CD4-positive, alpha-beta T cell treated with Interleukin-17A for 4 hours (primary cell): ENCODE measurements around the gene TCEANC2.
"Not testable (repeated sequence)": the region's sequence is repeated elsewhere in the genome, so short reads cannot be mapped to it uniquely, and the experiment has no call there.

ENCODE experiments used
- DNase-seq: peaks from one replicate; pipeline ENCODE4 v3.0.0-alpha.2; 2020; ENCODE audit warnings: mixed read lengths

Gene TCEANC2

DNA sequence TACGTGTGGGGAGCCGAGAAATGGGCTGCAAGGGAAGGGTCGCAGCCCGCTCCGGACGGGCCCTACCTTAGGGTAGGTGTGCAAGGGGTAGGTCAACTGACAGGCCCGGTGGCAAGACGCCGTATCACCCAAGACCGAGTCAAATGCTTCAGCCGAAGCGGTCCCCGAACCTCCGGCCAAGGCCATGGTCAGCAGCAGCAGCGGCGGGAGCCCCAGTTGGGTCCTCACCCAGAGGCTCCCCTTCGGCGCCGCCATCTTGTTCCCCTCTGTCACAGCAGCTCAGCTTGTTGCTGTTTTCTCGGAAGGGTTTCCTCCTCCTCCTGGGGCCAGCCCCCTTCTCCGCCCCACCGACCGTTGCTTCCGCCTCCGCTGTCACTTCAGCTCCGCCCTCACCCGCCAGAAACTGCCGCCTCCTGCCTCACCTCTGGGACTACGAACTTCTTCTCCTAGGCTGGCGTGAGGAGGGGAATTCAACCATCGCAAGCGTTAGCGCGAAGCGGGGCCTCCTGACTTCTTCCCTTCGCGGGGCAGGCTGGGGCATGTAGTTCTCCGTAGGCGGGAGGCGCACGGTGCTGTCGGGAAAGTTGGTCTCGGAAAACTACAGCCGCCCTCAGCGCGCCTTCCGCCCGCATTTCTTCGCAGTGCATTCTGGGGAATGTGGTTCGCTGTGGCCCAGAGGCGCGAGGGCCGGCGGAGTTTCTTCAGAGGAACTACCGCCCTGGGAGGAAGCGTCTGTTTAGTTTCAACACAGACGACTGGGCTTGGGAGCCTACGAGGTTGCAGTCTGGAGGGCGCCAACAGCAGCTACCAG lies at the start of gene TCEANC2, which contains the start of gene TMEM59:
TCEANC2 (plus strand) TSS at position 675 of the 811 bp plus-strand sequence. CDS start 815 bp downstream, outside the sequence.
TMEM59 (minus strand) TSS at position 271 of the 811 bp plus-strand sequence; CDS start at position 255, 16 bp downstream.
- peak; percentile 96 for DNase-seq

DNA sequence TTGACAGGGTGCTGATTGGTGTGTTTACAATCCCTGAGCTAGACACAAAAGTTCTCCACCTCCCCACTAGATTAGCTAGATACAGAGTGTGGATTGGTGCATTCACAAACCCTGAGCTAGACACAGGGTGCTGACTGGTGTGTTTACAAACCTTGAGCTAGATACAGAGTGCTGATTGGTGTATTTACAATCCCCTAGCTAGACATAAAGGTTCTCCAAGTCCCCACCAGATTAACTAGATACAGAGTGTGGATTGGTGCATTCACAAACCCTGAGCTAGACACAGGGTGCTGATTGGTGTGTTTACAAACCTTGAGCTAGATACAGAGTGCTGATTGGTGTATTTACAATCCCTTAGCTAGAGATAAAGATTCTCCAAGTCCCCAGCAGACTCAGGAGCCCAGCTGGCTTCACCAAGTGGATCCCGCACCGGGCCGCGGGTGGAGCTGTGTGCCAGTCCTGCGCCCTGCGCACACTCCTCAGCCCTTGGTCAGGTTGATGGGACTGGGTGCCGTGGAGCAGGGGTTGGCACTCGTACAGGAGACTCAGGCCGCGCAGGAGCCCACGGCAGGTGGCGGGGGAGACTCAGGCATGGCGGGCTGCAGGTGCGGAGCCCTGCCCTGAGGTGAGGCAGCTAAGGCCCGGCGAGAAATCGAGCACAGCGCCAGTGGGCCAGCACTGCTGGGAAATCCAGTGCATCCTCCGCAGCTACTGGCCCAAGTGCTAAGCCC lies 49.5 kb upstream of the TCEANC2 start:
- DNase-seq: not testable (repeated sequence)

DNA sequence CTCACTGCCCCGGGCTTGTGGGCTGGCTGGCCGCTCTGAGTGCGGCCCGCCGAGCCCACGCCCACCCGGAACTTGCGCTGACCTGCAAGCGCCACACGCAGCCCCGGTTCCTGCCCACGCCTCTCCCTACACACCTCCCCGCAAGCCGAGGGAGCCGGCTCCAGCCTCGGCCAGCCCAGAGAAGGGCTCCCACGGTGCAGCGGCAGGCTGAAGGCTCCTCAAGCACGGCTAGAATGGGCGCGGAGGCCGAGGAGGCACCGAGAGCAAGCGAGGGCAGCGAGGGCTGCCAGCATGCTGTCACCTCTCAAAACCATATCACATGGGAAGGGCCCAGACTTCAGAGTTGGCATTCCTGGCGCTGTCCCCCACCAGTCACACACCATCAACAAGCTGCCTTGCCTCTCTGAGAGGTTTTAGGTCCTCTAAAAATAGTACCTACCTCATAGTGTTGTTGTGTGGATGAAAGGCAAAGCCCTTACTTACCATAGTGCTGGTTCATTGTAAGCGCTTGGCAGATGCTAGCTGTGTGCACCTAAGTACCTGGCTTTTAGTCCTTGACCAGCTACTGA lies 48.8 kb upstream of the TCEANC2 start:
- DNase-seq: no peak

DNA sequence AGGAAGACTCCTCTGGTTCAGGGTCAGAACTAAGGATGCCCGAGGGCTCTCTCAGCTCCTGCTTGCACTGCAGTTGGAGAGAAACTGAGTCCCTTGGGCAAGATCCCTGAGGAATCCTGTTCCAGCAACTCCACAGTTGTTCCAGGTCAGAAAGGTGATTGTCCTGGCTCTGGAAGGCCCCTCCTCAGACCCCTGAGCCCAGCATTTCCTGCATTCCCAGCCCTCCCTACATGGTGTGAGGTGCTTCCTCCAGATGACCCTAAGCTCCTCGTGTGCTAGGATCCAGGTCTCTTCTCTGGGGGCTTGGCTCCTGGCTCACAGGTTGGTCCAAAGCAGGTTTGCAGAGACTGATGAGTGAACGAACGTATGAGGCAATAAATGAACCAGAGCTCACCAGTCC lies 46.9 kb upstream of the TCEANC2 start:
- no peak for DNase-seq

DNA sequence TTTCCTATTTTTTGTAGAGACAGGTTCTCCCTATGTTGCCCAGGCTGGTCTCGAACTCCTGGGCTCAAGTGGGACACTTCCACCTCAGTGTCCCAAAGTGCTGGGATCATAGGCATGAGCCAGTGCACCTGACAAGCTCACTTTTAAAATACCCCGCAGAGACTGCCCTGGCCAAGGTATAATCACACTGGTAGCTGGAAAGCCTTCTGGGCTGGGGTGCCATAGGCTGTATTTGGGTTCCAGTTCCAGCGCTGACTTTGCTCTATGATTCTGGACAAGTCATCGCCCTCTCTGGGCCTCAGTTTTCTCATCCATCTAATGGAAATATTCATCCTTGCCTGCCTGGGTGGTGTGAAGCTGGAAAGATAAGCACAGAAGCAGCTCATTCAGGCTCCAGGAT lies 45.8 kb upstream of the TCEANC2 start:
- no peak for DNase-seq

DNA sequence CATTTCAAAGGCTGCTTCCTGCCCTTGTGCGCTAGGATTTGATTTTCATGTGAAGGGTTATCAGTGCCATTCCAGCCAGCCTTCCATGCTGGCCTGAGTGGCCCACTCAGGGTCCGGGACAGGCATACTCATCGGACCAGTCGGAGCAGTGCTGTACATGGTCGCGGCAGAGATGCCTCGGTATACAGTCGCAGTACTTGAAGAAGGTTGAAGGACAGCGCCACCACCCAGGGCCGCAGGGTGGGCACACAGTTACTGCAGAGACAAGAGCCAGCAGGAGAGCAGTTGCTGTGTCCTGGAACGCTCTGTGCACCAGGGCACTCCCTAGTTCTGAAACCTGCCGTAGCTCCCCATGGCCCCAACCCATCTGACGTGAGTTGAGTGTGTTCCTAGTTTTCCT lies 44.5 kb upstream of the TCEANC2 start:
- no peak for DNase-seq

DNA sequence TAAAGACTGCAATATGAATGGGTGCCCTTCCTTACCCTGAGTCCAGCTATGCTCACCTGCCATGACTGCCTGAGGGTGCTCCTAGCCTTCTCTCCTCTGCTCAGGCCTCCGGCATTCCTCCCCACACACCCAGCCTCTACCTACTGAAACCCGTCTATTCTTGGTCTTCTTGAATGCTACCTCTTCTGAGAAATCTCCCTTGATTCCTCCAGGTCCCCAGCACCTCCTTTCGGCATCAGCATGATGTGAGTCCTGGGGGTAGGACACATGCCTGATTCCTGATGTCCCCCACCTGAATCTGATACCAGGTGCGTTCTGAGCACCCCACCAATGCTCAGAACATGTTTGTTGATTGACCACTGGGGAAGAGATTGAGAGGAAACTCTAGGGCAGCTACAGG lies 44.0 kb upstream of the TCEANC2 start:
- no peak for DNase-seq

DNA sequence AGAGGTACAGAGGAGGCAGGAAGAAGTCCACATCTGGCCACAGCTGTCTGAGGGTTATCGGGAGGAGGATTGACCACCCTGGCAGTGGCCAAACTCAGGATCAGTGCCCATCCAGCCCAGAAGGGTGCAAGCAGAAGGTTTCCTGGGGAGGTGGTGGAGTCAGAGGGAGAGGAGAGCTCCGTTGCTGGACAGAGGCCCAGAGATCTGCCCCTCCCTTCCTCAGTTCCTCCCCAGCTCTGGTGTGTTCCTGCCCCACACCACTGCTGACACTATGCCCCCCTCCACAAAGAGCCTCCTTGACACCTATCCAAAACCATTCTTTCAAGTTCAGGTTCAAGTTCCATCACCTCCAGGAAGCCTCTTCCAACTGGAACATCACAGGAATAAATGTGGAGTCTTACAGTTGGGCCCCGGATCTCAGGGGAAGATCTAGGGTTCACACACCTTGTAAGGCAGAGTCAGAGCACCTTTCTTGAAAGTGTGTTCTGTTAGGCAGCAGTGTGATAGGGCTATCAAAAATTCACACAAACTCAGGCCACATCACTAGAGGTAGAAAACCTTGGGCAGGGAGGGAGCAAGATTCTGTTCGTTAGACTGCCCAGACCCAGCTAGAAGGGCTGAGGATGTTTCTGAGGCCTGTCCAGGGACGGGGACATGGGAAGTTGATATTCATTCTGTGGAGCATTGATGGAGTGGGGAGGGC lies 42.8 kb upstream of the TCEANC2 start:
- no peak for DNase-seq

DNA sequence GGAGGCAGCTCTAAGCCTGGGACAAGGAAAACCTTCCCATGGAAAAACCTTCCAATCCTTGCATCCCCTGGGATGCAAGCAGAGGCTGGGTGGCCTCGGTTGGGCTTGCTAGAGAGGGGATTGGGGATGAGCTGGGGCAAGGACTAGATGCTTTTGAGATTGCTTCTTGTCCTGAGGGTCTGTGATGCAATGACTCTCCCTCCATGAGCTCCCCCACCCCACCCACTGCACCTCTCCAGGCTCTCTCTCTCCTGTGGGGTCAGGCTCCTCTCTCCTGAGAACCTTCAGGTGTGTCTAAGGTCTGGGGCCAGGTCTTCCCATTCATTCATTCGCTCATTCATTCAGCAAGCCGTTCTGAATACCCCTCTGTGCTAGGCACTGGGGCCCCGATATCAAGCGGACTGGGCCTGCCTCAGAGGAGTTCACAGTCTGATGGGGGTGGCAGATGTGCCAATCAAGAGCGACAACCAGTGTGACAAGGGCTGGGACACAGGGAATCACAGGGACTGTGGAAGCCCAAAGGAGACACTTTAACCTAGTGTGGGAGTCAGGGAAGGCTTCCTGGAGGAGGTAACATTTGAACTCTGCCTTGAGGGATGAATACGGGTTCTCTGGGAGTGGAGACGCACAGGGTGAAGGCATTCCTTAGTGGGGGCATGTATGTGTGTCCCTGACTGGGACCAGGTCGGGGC lies 41.9 kb upstream of the TCEANC2 start:
- no peak for DNase-seq

DNA sequence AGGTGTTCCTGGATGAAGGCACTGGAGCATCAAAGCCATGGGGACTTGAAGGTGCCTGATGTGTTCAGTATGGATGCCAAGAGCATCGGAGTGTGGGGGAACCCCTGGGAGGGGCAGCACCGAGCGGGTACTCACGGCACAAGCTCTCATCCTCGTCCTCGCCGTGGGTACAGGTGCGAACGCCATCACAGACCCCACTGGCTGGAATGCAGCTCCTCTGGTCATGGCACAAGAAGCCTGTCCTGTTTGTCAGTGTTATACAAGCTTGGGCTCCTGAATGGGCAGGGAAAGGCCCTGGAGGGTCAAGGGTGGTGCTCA lies 41.4 kb upstream of the TCEANC2 start:
- DNase-seq: no peak

DNA sequence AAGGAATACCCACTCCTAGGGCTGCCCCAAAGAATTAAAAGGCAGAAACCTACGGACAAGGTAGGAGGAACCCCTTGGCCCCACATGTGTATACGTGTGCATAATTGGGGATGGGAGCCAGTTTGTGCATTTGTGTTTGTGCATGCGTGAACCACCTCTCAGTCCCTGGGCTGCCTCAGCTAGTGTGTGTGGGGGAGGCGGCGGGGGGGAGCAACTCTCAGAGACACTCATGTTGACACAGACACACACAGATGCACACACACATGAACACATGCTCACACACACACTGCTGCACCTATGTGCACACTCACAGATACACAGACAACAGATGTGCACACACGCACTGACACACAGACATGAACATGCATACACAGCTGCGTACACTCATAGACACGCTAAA lies 40.5 kb upstream of the TCEANC2 start:
- DNase-seq: no peak

DNA sequence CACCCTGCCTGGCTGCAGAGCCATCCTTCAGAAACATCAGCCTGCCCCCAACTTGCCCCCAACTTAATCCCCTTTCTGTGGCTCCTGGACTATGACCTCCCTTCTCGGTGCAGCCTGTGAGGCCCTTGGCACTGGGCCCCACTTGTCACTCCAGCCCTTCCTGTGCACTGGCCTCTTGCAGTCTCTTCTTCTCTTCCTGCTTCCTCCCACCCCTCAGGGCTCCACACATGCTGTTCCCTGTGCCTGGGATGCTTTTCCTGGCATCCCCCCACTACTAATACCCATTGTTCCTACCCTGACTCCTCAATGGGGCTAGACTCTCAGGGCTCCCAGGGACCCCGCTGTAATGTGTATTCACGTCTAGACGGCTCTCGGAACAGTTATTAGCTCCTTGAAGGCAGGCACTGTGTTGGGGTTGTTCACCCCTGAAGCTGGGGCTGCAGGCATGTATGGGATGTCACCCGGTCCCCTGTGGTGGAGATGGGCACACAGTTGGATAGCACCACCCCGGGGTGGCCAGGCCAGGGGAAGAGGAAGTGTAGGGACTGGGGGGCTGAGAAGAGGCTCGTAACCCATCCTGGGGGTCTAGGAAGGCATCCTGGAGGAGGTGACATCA lies 39.9 kb upstream of the TCEANC2 start:
- DNase-seq: no peak

DNA sequence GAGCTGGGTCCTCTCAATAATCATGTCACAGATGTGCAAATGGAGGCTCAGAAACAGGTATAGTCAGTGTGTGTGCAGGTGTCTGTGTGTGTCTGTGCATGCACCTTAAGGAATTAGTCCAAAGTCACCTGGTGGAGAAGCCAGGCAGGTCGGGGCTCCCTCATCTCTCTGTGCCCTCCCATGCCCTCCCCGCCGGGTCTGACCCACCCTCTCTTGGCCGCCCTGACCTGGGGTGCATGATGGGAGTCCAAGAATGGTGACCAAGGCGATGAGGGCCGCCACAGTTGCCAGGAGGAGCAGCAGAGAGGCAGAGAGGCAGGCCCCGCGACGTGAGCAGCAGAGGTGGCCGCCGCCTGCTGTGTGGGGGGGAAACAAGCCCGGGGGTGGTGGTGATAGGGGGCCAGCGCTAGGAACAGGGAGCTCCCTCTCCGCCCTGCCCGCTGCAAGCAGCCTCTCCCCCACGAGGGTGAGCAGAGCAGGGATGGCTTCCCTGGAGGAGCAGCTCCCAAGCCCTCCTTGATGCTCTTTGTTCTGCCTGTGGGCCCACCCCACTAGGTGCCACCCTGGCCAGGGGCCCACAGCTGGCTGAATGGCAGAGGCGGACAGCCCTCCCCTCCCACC lies 39.3 kb upstream of the TCEANC2 start:
- DNase-seq: no peak

DNA sequence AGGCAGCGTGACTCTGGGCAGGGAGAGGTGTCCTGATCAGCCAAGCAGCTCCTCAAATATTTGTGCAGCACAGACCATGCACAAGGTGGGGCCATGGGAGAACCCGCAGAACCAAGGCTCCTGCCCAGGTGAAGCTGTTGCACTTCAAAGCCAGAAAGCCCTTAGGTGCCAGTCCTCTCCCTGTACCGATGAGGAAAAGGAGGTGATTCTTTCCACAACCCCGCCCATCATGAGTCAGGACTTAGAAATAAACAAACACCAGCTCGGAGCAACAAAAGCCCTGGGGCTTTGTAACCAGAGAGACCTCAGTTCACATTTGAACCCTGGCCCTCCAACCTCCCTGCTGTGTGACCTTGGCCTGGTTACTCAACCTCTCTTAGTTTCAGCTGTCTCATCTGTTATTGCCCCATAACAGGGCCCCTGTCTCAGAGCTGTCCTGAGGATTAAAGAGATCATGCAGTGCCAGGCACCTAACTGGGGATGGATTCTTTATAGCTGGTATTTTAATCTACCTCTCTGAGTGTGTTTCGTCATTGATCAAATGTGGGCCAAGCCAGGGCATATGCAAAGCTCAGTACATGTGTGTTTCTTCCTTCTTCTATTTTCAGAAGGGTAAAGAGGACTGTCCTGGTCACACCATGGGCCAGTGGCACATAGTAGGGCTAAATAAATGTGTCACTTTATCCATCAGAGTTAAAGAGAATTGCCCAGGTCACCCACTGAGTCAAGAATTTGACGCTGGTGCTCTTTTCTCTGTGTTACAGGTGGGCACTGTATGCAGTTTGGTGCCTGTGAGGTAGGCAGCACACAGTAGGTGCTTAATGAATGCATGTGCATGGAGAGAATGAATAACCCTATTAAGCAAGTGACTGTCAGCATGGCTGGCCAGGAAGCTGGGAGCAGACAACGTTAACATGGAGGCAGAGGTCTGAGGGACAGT lies 36.8 kb upstream of the TCEANC2 start:
- DNase-seq: no peak

DNA sequence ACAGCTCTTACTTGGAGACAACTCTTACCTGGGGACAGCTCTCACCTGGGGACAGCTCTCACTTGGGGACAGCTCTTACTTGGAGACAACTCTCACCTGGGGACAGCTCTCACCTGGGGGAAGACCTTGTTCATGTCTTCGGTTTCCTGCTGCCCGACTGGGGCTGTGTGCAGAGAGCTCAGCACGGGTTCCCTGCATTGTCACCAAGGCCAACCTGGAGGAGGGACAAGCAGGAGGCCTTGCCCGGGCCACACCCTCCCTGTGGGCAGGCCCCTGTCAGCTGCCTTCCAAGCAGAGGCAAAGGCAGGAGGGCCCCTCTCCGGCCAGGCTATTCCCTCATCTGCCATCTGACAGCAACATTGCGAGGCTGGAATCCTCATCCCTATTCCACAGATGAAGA lies 35.4 kb upstream of the TCEANC2 start, which contains the start of gene LDLRAD1:
LDLRAD1 (minus strand) TSS at position 208 of the 400 bp plus-strand sequence; CDS start at position 134, 74 bp downstream.
- DNase-seq: no peak

DNA sequence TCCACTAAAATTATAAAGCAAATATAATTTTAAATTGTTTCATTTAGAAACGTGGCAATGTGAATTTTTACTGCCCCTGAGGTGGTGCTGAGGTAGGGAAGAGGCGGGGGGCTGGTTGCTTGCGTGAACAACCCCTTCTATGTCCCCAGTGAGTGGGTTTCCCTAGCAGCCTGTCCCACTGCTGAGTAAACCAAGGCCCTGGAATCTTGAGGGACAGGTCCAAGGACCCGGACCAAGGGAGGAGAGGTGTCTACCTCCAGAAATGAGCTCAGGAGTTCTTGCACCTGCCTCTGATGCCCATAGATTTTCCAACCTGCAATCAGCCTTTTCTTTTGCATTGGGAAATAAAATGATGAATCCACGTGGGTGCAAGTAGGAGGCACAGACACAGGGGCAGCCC lies 34.8 kb upstream of the TCEANC2 start:
- no peak for DNase-seq

DNA sequence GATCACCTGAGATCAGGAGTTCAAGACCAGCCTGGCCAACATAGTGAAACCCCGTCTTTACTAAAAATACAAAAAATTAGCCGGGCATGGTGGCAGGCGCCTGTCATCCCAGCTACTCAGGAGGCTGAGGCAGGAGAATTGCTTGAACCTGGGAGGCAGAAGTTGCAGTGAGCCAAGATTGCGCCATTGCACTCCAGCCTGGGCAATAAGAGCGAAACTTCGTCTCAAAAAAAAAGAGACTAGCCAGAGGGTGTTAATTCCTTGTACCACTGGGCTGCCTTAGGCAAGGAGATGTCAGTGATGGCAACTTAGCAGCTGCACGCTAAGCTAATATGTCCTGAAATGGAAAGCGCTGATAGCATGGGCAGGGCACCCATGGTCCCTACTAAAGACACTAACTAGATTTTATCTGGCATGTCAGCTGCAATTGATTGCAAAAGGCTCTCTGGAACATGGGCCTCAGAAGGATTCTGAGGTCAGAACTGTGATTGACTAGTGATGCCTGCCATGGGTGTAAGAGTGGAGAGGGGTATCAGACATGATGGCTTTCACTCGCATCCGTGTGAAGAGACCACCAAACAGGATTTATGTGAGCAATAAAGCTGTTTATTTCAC lies 33.7 kb upstream of the TCEANC2 start:
- DNase-seq: not testable (repeated sequence)

DNA sequence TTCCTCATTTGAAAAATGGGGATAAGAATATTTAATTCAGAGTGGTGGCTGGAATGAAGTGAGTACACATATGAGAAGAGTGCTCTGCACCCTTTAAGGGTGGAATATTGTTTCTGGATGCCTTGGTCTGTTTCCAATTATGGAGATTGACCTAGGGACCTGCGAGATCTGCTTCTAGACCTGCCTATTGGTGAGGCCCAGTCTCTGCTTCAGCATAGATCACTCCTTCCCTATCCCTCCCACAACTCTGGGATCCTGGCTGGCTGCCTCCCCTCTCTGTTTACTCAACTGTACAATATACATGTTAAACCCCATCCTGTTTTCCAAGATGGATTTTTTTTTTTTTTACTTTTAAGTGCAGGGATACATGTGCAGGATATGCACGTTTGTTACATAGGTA lies 29.1 kb upstream of the TCEANC2 start:
- no peak for DNase-seq

DNA sequence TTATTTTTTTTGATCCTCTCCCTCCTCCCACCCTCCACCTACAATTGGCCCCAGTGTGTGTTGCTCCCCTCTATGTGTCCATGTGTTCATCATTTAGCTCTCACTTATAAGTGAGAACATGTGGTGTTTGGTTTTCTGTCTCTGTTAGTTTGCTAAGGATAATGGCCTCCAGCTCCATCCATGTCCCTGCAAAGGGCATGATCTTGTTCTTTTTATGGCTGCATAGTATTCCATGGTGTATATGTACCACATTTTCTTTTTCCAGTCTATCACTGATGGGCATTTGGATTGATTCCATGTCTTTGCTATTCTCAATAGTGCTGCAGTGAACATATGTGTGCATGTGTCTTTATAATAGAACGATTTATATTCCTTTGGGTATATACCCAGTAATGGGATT lies 28.6 kb upstream of the TCEANC2 start:
- DNase-seq: not testable (repeated sequence)

DNA sequence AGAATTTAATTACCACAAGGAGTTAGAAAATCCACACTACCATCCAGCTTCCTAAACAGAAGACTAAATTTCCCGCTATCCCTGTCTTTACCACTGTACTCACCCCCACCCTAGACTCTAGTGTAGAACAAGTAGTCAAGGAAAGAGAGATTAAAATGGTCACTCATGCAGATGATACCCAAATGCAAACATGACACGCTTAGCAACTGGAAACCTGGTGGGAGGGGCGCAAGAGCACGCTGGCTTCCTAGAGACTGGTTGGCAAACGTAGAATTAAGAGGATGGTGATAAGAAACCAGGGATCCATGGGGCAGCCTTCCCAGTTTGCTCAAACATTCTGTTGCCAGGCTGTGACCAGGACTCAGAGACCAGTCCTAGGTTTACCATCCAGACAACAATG lies 25.6 kb upstream of the TCEANC2 start:
- no peak for DNase-seq
